Kidney (tissue), 14 donors: ENCODE results near the gene KBTBD3. TPM values are rescaled to one million over a fixed set of nuclear protein-coding genes. Genes with fewer than 3 reads are reported as not detected.

Experiments used
- DNase-seq, 5 donors: peaks; one replicate each; pipeline ENCODE4 v3.0.0-alpha.2; 2013 to 2020
- FAIRE-seq: peaks from 2 replicates; lab custom pipeline; 2012; peaks lifted over from hg19 to GRCh38; lab: Jason Lieb, UNC
- H3K27ac ChIP-seq, 2 donors: one replicate each; pipeline ENCODE4 v1.7.0; 2013; ENCODE audit warnings: low read depth in 2 of 2, low read length in 2 of 2, inconsistent platforms in 1 of 2
- H3K27me3 ChIP-seq: one replicate; pipeline ENCODE4 v1.7.1; 2013; ENCODE audit warnings: low read length, inconsistent platforms; ENCODE audit not compliant: control insufficient read depth, insufficient read depth
- H3K36me3 ChIP-seq, 3 donors: one replicate each; pipeline versions ENCODE4 v1.7.0 to v1.7.1; 2013; ENCODE audit warnings: low read length in 3 of 3, control low read depth in 1 of 3, inconsistent platforms in 1 of 3; ENCODE audit not compliant: insufficient read depth in 3 of 3, control insufficient read depth in 2 of 3
- H3K4me1 ChIP-seq, 3 donors: one replicate each; pipeline versions ENCODE4 v1.7.0 to v1.7.1; 2013; ENCODE audit warnings: low read length in 3 of 3, inconsistent platforms in 1 of 3, low read depth in 1 of 3; ENCODE audit not compliant: control insufficient read depth in 2 of 3, insufficient read depth in 2 of 3
- H3K4me3 ChIP-seq, 3 donors: one replicate each; pipeline versions ENCODE4 v1.7.0 to v1.8.1; 2013; ENCODE audit warnings: low read length in 3 of 3, control low read depth in 1 of 3, inconsistent platforms in 1 of 3
- H3K9ac ChIP-seq, 3 donors: one replicate each; pipeline versions ENCODE4 v1.7.0 to v1.7.1; 2013; ENCODE audit warnings: low read length in 3 of 3, control low read depth in 1 of 3, inconsistent platforms in 1 of 3
- H3K9me3 ChIP-seq, 3 donors: one replicate each; pipeline versions ENCODE4 v1.7.0 to v1.7.1; 2013; ENCODE audit warnings: low read length in 3 of 3, control low read depth in 1 of 3, inconsistent platforms in 1 of 3; ENCODE audit not compliant: control insufficient read depth in 2 of 3, insufficient read depth in 1 of 3
- CTCF ChIP-seq: IDR thresholded peaks from 3 replicates; pipeline ENCODE4 v1.5.1; 2012; ENCODE audit warnings: mild to moderate bottlenecking, moderate library complexity, borderline replicate concordance; ENCODE audit not compliant: insufficient read depth; ENCODE audit errors: extremely low read depth
- intact Hi-C: fragments of 100-400 bp; cut with DNase I; formaldehyde crosslinking; loops from one replicate; pipeline ENCODE4 v1.11.1; 2022
- polyA plus RNA-seq: library from polyadenylated mRNA; stranded (reverse); fragments of 350-450 nt; fragmentation: Illumina TruSeq; extraction: RNeasy Lipid Tissue Mini Kit (QIAGEN cat#74804); gene quantifications from one replicate; pipeline ENCODE4 v1.2.3, GENCODE V29; 2014; ENCODE audit warnings: low read depth, low replicate concordance; ENCODE audit not compliant: insufficient read depth
- total RNA-seq: library from RNA; stranded (reverse); fragmentation: NEBNext Ultra II Directional; extraction: Animal tissue kit (Norgen Biotek cat#: 25700); gene quantifications from one replicate; pipeline ENCODE4 v1.2.1, GENCODE V29; 2021
- donor health status: control.
- donor health status: control.
- donor health status: control.
- donor health status: control.
- donor health status: control.
- donor health status: DM: yes; HTN: yes; CAD: no.
- donor health status: Normal renal cell carcinoma (clear cell type).

KBTBD3 gene
- total and polyA plus RNA-seq, 2 donors from 2014 or later, result 8.1 to 10.2 TPM

GRCh38 chr11:106087815-106088435 lies 10.8 kb upstream of the KBTBD3 start:
- Histone ChIP-seq H3K4me3 (no peak overlapping the region), H3K9me3 (no peaks in the 10 kb centered on the region), H3K27me3 (no peaks in the 10 kb centered on the region), H3K9ac (peak overlapping the region in 1 of 3 donors; percentile 23), H3K27ac (no peak overlapping the region), H3K36me3 (peaks cover 11 to 22% (median 17%) of the 10 kb centered on the region in 3 donors), H3K4me1 (peaks cover 0 to 8% (median 6%) of the 10 kb centered on the region in 3 donors)
- DNase-seq (peak in 3 of 5 donors; percentile 29 to 70 (median 68)), FAIRE-seq (peak; percentile 23)
- TF ChIP-seq CTCF, result peak; percentile 90
- intact Hi-C loops, result no loop called here

DNA sequence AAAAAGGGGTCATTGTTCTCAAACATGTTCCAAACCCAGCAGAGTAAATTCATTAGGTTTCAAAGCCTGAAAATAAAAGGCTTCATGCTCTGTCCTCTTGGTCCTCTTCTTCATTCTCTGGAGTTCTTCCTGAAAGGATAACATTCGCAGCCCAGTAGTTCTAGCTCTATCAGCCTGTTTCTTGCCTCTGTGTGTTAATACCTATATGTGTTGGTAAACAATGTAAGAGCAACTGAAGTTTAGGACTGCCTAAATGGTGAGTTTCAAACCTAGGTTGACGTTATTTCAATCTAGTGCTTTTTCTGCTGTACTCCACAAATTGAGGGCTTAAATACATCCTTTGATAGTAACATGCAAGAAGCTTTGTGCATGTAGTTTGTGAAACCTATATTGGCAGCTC lies 9.7 kb upstream of the KBTBD3 start:
- Histone ChIP-seq H3K27ac (no peak overlapping the region), H3K27me3 (no peaks in the 10 kb centered on the region), H3K4me1 (peaks cover 0 to 13% (median 10%) of the 10 kb centered on the region in 3 donors), H3K36me3 (peaks cover 9 to 19% (median 12%) of the 10 kb centered on the region in 3 donors), H3K9me3 (no peaks in the 10 kb centered on the region), H3K9ac (peak overlapping the region in 1 of 3 donors; percentile 17), H3K4me3 (no peak overlapping the region)
- no peak for TF ChIP-seq CTCF
- FAIRE-seq (no peak), DNase-seq (no peak)
- intact Hi-C loops, result no loop called here

GRCh38 chr11:106086135-106086534 lies 9.0 kb upstream of the KBTBD3 start:
- FAIRE-seq, result no peak

More at GRCh38 chr11:106086135-106086534, 9.0 kb upstream of the KBTBD3 start:
- H3K9ac ChIP-seq, result no peak overlapping the region
- no peaks in the 10 kb centered on the region for H3K27me3 ChIP-seq
- H3K9me3 ChIP-seq, result no peaks in the 10 kb centered on the region
- H3K4me3 ChIP-seq, result no peak overlapping the region
- no peak for DNase-seq
- H3K27ac ChIP-seq, result no peak overlapping the region
- peaks cover 7 to 17% (median 7%) of the 10 kb centered on the region in 3 donors for H3K36me3 ChIP-seq
- intact Hi-C loops, result no loop called here
- TF ChIP-seq CTCF, result no peak
- peaks cover 0 to 13% (median 10%) of the 10 kb centered on the region in 3 donors for H3K4me1 ChIP-seq
